ENCODE results near the gene DCST2. TPM values are rescaled to one million over a fixed set of nuclear protein-coding genes. Genes with fewer than 3 reads are reported as not detected.
A peak's percentile ranks its signal among the peaks of the same experiment; 100 is the strongest.

The DCST2 gene
- 1.4 TPM for total RNA-seq
- polyA plus RNA-seq (ENCODE audit: insufficient read depth, low read depth, low replicate concordance) = 0.43 TPM
- long read RNA-seq, donor 1 = 0 reads
- long read RNA-seq, donor 2 = 0 reads
- long read RNA-seq, donor 3, partial matches to known transcripts = 0 of 19 reads
- long read RNA-seq, donor 3, other reads (novel, unspliced or antisense) = 19 of 19 reads
- long read RNA-seq, donor 4 = 0 reads
- long read RNA-seq, donor 5 = 0 reads
- long read RNA-seq, donor 6 = 0 reads
- long read RNA-seq, donor 7, partial matches to known transcripts = 1 of 2 reads
- long read RNA-seq, donor 7, other reads (novel, unspliced or antisense) = 1 of 2 reads
- long read RNA-seq, donor 8, partial matches to known transcripts = 40 of 48 reads
- long read RNA-seq, donor 8, other reads (novel, unspliced or antisense) = 8 of 48 reads
- long read RNA-seq, donor 9 = 0 reads
- long read RNA-seq, donor 10 = 0 reads

GRCh38 chr1:155033524-155033923 is at the start of gene DCST2, which contains the start of gene DCST1:
Gene DCST2, minus strand, starts transcription at chr1:155033781. Its CDS starts 80 bp downstream, at chr1:155033701.
Gene DCST1, plus strand, starts transcription at chr1:155033824. Its CDS starts 213 bp downstream, at chr1:155034037.
- DNase-seq (peak in 1 of 5 donors; percentile 52), FAIRE-seq (no peak)
- H3K4me1 ChIP-seq (ENCODE audit: control insufficient read depth in 2 of 3, insufficient read depth in 2 of 3, low read depth in 1 of 3, low read length in 3 of 3) = no peaks in the 10 kb centered on the region
- H3K9ac ChIP-seq (ENCODE audit: low read length in 3 of 3) = no peak within 1 kb of the TSS
- no peak for TF ChIP-seq CTCF (IDR thresholded peaks at IDR 0.05; ENCODE audit: borderline replicate concordance, extremely low read depth, insufficient read depth)
- no peak within 1 kb of the TSS for H3K4me3 ChIP-seq (ENCODE audit: low read length in 3 of 3)
- H3K27me3 ChIP-seq (ENCODE audit: control insufficient read depth, insufficient read depth, low read length) = no peaks in the 10 kb centered on the region
- no peak within 1 kb of the TSS for H3K27ac ChIP-seq (ENCODE audit: low read depth in 2 of 2, low read length in 2 of 2)
- H3K36me3 ChIP-seq (ENCODE audit: control insufficient read depth in 2 of 3, insufficient read depth in 3 of 3, low read length in 3 of 3) = no peaks in the 10 kb centered on the region
- H3K9me3 ChIP-seq (ENCODE audit: control insufficient read depth in 2 of 3, insufficient read depth in 1 of 3, low read length in 3 of 3) = no peaks in the 10 kb centered on the region
- intact Hi-C loops (cut with DNase I) = no loop called here

GRCh38 chr1:155083052-155083541 is 49.5 kb upstream of the DCST2 start:
- H3K4me1 ChIP-seq (ENCODE audit: control insufficient read depth in 2 of 3, insufficient read depth in 2 of 3, low read depth in 1 of 3, low read length in 3 of 3) = peaks cover 3 to 32% (median 18%) of the 10 kb centered on the region in 3 donors
- no peak for FAIRE-seq
- no peak overlapping the region for H3K27ac ChIP-seq (ENCODE audit: low read depth in 2 of 2, low read length in 2 of 2)
- peak overlapping the region in 1 of 3 donors; percentile 19 for H3K9ac ChIP-seq (ENCODE audit: low read length in 3 of 3)
- peak; percentile 28 to 82 (median 42) for DNase-seq
- peaks cover 9% of the 10 kb centered on the region for H3K27me3 ChIP-seq (ENCODE audit: control insufficient read depth, insufficient read depth, low read length)
- TF ChIP-seq CTCF (IDR thresholded peaks at IDR 0.05; ENCODE audit: borderline replicate concordance, extremely low read depth, insufficient read depth) = no peak
- intact Hi-C loops (cut with DNase I) = no loop called here
- H3K4me3 ChIP-seq (ENCODE audit: low read length in 3 of 3) = no peak overlapping the region
- no peaks in the 10 kb centered on the region for H3K36me3 ChIP-seq (ENCODE audit: control insufficient read depth in 2 of 3, insufficient read depth in 3 of 3, low read length in 3 of 3)
- H3K9me3 ChIP-seq (ENCODE audit: control insufficient read depth in 2 of 3, insufficient read depth in 1 of 3, low read length in 3 of 3) = no peaks in the 10 kb centered on the region

GRCh38 chr1:155082301-155083051 is 48.9 kb upstream of the DCST2 start:
- Histone ChIP-seq H3K27ac (ENCODE audit: low read depth in 2 of 2, low read length in 2 of 2) (no peak overlapping the region), H3K9ac (ENCODE audit: low read length in 3 of 3) (no peak overlapping the region), H3K4me1 (ENCODE audit: control insufficient read depth in 2 of 3, insufficient read depth in 2 of 3, low read depth in 1 of 3, low read length in 3 of 3) (peaks cover 3 to 34% (median 18%) of the 10 kb centered on the region in 3 donors), H3K27me3 (ENCODE audit: control insufficient read depth, insufficient read depth, low read length) (peaks cover 9% of the 10 kb centered on the region), H3K9me3 (ENCODE audit: control insufficient read depth in 2 of 3, insufficient read depth in 1 of 3, low read length in 3 of 3) (no peaks in the 10 kb centered on the region), H3K4me3 (ENCODE audit: low read length in 3 of 3) (no peak overlapping the region), H3K36me3 (ENCODE audit: control insufficient read depth in 2 of 3, insufficient read depth in 3 of 3, low read length in 3 of 3) (no peaks in the 10 kb centered on the region)
- intact Hi-C loops (cut with DNase I) = no loop called here
- no peak for FAIRE-seq
- TF ChIP-seq CTCF (IDR thresholded peaks at IDR 0.05; ENCODE audit: borderline replicate concordance, extremely low read depth, insufficient read depth) = no peak
- peak; percentile 24 to 72 (median 32) for DNase-seq
